ENCODE measurements around the gene TUBA1B. TPM values are rescaled to one million over a fixed set of nuclear protein-coding genes. Genes with fewer than 3 reads are reported as not detected.
"Not testable (repeated sequence)": the region's sequence is repeated elsewhere in the genome, so short reads cannot be mapped to it uniquely, and the experiment has no call there.

The TUBA1B gene
- total and polyA plus RNA-seq, 4 donors, result 403 to 813 (median 645) TPM

DNA sequence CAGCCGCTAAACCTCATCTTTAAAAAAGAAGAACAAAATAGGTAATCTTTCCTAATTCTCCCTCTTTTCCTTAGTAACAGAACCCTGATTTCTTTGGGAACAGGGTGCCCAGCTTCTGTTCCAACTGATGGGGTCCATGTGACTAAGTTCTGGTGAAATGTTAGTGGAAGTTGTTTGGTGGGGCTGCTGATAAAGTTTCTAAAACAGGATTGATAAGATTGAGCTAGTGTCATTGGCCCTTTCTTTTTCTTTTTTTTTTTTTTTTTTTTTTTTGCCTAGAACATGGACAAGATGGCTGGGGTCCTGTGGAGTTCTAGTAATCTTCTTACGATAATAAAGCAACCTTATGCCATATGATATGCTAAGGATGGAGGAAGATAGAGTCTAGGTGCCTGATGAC lies 16.2 kb upstream of the TUBA1B start:
- 91 to 98% methylated on average over 2 of the region's 2 CpGs for WGBS, 2 donors
- no peak for ATAC-seq (ENCODE audit: low FRiP score)
- intact Hi-C loops (cut with DNase I), result no loop called here

GRCh38 chr12:49146406-49146805 lies 15.2 kb upstream of the TUBA1B start:
- intact Hi-C loops (cut with DNase I), result no loop called here

More for the DNA sequence above, 16.2 kb upstream of the TUBA1B start:
- no peak overlapping the region for H3K27ac ChIP-seq (ENCODE audit: low read depth in 1 of 2, low read length in 2 of 2)
- no peaks in the 10 kb centered on the region for H3K36me3 ChIP-seq (ENCODE audit: control insufficient read depth in 1 of 2, insufficient read depth in 2 of 2, low read length in 1 of 2)
- no peaks in the 10 kb centered on the region for H3K4me1 ChIP-seq (ENCODE audit: control insufficient read depth in 1 of 2, insufficient read depth in 2 of 2, low read length in 2 of 2)
- H3K4me3 ChIP-seq (ENCODE audit: low read length in 2 of 2), result no peak overlapping the region
- H3K9me3 ChIP-seq (ENCODE audit: control insufficient read depth, low read length), result no peaks in the 10 kb centered on the region
- H3K27me3 ChIP-seq (ENCODE audit: control insufficient read depth in 1 of 2, insufficient read depth in 2 of 2, low read length in 1 of 2), result no peaks in the 10 kb centered on the region
- DNase-seq, result no peak

DNA sequence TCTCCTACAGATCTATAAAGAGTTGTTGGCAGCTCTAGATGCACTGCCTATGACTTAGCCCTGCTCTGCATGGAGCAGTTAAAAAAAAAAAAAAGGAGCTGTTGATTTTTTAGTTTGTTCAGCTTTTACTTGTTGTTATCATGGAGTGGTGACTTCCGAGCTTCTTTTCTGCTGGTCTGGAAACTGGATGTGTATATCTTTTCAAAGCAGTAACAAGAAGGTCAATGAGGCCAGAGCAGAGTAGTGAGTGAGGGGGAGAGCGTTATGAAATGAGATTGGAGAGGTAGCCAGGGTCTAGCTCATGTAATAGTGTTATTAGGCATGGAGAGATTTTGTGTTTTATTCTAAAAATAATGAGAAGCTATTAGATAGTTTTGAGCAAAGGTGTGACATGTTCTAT lies 13.2 kb upstream of the TUBA1B start:
- 78 to 88% methylated on average over 2 of the region's 2 CpGs for WGBS, 2 donors
- intact Hi-C loops (cut with DNase I), result loop anchor here in 1 of 2 donors (5.0 kb wide), 1 partner anchor 33 kb away; no protein-coding TSS in a partner anchor
- ATAC-seq (ENCODE audit: low FRiP score), result no peak
- Histone ChIP-seq H3K4me1 (ENCODE audit: control insufficient read depth in 1 of 2, insufficient read depth in 2 of 2, low read length in 2 of 2) (no peaks in the 10 kb centered on the region), H3K4me3 (ENCODE audit: low read length in 2 of 2) (no peak overlapping the region), H3K27ac (ENCODE audit: low read depth in 1 of 2, low read length in 2 of 2) (no peak overlapping the region), H3K27me3 (ENCODE audit: control insufficient read depth in 1 of 2, insufficient read depth in 2 of 2, low read length in 1 of 2) (no peaks in the 10 kb centered on the region), H3K9me3 (ENCODE audit: control insufficient read depth, low read length) (no peaks in the 10 kb centered on the region), H3K36me3 (ENCODE audit: control insufficient read depth in 1 of 2, insufficient read depth in 2 of 2, low read length in 1 of 2) (no peaks in the 10 kb centered on the region)
- DNase-seq, result no peak

More at GRCh38 chr12:49146406-49146805, 15.2 kb upstream of the TUBA1B start:
- no peaks in the 10 kb centered on the region for H3K9me3 ChIP-seq (ENCODE audit: control insufficient read depth, low read length)
- H3K4me1 ChIP-seq (ENCODE audit: control insufficient read depth in 1 of 2, insufficient read depth in 2 of 2, low read length in 2 of 2), result no peaks in the 10 kb centered on the region
- no peaks in the 10 kb centered on the region for H3K27me3 ChIP-seq (ENCODE audit: control insufficient read depth in 1 of 2, insufficient read depth in 2 of 2, low read length in 1 of 2)
- no peaks in the 10 kb centered on the region for H3K36me3 ChIP-seq (ENCODE audit: control insufficient read depth in 1 of 2, insufficient read depth in 2 of 2, low read length in 1 of 2)
- ATAC-seq (ENCODE audit: low FRiP score), result no peak
- no peak overlapping the region for H3K27ac ChIP-seq (ENCODE audit: low read depth in 1 of 2, low read length in 2 of 2)
- H3K4me3 ChIP-seq (ENCODE audit: low read length in 2 of 2), result no peak overlapping the region
- WGBS, 2 donors, result 98 to 100% methylated on average over 1 of the region's 1 CpG
- no peak for DNase-seq

- ATAC-seq (ENCODE audit: low FRiP score) (no peak), DNase-seq (no peak)
- Histone ChIP-seq H3K36me3 (ENCODE audit: control insufficient read depth in 1 of 2, insufficient read depth in 2 of 2, low read length in 1 of 2) (no peaks in the 10 kb centered on the region), H3K4me3 (ENCODE audit: low read length in 2 of 2) (no peak overlapping the region), H3K27me3 (ENCODE audit: control insufficient read depth in 1 of 2, insufficient read depth in 2 of 2, low read length in 1 of 2) (no peaks in the 10 kb centered on the region), H3K4me1 (ENCODE audit: control insufficient read depth in 1 of 2, insufficient read depth in 2 of 2, low read length in 2 of 2) (no peaks in the 10 kb centered on the region), H3K27ac (ENCODE audit: low read depth in 1 of 2, low read length in 2 of 2) (no peak overlapping the region), H3K9me3 (ENCODE audit: control insufficient read depth, low read length) (no peaks in the 10 kb centered on the region)
- 92 to 97% methylated on average over 2 of the region's 2 CpGs for WGBS, 2 donors
- intact Hi-C loops (cut with DNase I), result loop anchor here in 1 of 2 donors (10.0 kb wide), 1 partner anchor 126 kb away; the partner anchor contains the start of gene TUBA1C
Observed at GRCh38 chr12:49138999-49139398, 7.8 kb upstream of the TUBA1B start.

- Histone ChIP-seq H3K9me3 (ENCODE audit: control insufficient read depth, low read length) (no peaks in the 10 kb centered on the region), H3K27ac (ENCODE audit: low read depth in 1 of 2, low read length in 2 of 2) (no peak overlapping the region), H3K4me1 (ENCODE audit: control insufficient read depth in 1 of 2, insufficient read depth in 2 of 2, low read length in 2 of 2) (no peaks in the 10 kb centered on the region), H3K27me3 (ENCODE audit: control insufficient read depth in 1 of 2, insufficient read depth in 2 of 2, low read length in 1 of 2) (no peaks in the 10 kb centered on the region), H3K4me3 (ENCODE audit: low read length in 2 of 2) (no peak overlapping the region), H3K36me3 (ENCODE audit: control insufficient read depth in 1 of 2, insufficient read depth in 2 of 2, low read length in 1 of 2) (no peaks in the 10 kb centered on the region)
- DNase-seq, result no peak
- ATAC-seq (ENCODE audit: low FRiP score), result no peak
- intact Hi-C loops (cut with DNase I), result loop anchor here in 1 of 2 donors (10.0 kb wide), 1 partner anchor 126 kb away; the partner anchor contains the start of gene TUBA1C
- 76 to 83% methylated on average over 2 of the region's 2 CpGs for WGBS, 2 donors
Observed at GRCh38 chr12:49138587-49138986, 7.4 kb upstream of the TUBA1B start.

DNA sequence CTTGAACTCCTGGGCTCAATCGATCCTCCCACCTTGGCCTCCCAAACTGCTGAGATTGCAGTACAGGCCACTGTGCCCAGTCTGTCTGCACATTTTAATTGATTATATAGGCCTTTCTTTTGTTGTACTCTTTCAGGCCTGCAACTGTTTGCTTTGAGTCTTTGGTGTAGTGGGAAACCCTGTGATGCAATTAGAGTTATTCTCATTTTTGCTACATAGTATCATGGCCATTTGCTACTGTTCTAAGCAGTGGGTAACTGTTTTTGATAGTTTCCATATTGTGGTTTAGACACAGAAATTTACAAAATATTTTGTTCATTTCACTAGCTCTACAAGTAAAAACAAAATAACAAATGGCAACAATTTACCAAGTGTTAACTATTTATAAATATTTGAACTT lies 6.3 kb upstream of the TUBA1B start:
- Histone ChIP-seq H3K27me3 (ENCODE audit: control insufficient read depth in 1 of 2, insufficient read depth in 2 of 2, low read length in 1 of 2) (no peaks in the 10 kb centered on the region), H3K9me3 (ENCODE audit: control insufficient read depth, low read length) (no peaks in the 10 kb centered on the region), H3K27ac (ENCODE audit: low read depth in 1 of 2, low read length in 2 of 2) (no peak overlapping the region), H3K4me1 (ENCODE audit: control insufficient read depth in 1 of 2, insufficient read depth in 2 of 2, low read length in 2 of 2) (no peaks in the 10 kb centered on the region), H3K4me3 (ENCODE audit: low read length in 2 of 2) (no peak overlapping the region), H3K36me3 (ENCODE audit: control insufficient read depth in 1 of 2, insufficient read depth in 2 of 2, low read length in 1 of 2) (no peaks in the 10 kb centered on the region)
- DNase-seq (no peak), ATAC-seq (ENCODE audit: low FRiP score) (no peak)
- intact Hi-C loops (cut with DNase I), result loop anchor here in 1 of 2 donors (10.0 kb wide), 1 partner anchor 127 kb away; the partner anchor contains the start of gene TUBA1C
- 97 to 100% methylated on average over 1 of the region's 1 CpG for WGBS, 2 donors

DNA sequence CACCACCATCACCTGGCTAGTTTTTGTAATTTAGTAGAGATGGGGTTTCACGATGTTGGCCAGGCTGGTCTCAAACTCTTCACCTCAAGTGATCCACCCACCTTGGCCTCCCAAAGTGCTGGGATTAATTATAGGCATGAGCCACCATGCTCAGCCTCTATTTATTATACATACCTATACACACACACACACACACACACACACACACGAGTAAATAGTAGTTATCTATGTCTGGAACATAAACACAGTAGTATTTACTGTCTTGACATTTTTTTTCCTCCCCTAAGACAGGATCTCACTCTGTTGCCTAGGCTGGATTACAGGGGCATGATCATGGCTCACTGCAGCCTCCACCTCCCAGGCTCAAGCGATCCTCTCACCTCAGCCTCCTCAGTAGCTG lies 5.8 kb upstream of the TUBA1B start:
- ATAC-seq (ENCODE audit: low FRiP score); H3K4me3 ChIP-seq (ENCODE audit: low read length in 2 of 2); H3K4me1 ChIP-seq (ENCODE audit: control insufficient read depth in 1 of 2, insufficient read depth in 2 of 2, low read length in 2 of 2); H3K27me3 ChIP-seq (ENCODE audit: control insufficient read depth in 1 of 2, insufficient read depth in 2 of 2, low read length in 1 of 2); DNase-seq; H3K9me3 ChIP-seq (ENCODE audit: control insufficient read depth, low read length); H3K36me3 ChIP-seq (ENCODE audit: control insufficient read depth in 1 of 2, insufficient read depth in 2 of 2, low read length in 1 of 2); H3K27ac ChIP-seq (ENCODE audit: low read depth in 1 of 2, low read length in 2 of 2): not testable (repeated sequence)
- 86 to 92% methylated on average over 3 of the region's 3 CpGs for WGBS, 2 donors
- intact Hi-C loops (cut with DNase I), result loop anchor here in 1 of 2 donors (10.0 kb wide), 1 partner anchor 128 kb away; the partner anchor contains the start of gene TUBA1C

DNA sequence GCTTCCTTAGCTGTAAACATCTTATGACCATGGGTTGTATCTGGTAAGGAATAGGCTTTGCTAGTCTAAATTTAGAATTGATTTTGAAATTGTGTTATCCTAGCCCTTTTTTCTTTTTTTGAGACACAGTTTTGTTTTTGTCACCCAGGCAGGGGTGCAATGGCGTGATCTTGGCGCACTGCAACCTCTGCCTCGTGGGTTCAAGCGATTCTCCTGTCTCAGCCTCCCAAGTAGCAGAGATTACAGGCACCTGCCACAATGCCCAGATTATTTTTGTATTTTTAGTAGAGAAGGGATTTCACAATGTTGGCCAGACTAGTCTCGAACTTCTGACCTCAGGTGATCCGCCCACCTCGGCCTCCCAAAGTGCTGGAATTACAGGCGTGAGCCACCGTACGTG lies 2.4 kb upstream of the TUBA1B start:
- H3K27me3 ChIP-seq (ENCODE audit: control insufficient read depth in 1 of 2, insufficient read depth in 2 of 2, low read length in 1 of 2), result no peaks in the 10 kb centered on the region
- peak overlapping the region in 1 of 2 donors; percentile 20 for H3K4me3 ChIP-seq (ENCODE audit: low read length in 2 of 2)
- H3K4me1 ChIP-seq (ENCODE audit: control insufficient read depth in 1 of 2, insufficient read depth in 2 of 2, low read length in 2 of 2), result no peaks in the 10 kb centered on the region
- intact Hi-C loops (cut with DNase I), result loop anchor here (5.0 to 10.0 kb wide), 3 partner anchors 54 to 131 kb away; partner anchors contain the start of genes TUBA1A (in 2 of the 2), KMT2D (in 1 of the 2) and TUBA1C (in 1 of the 2)
- no peak overlapping the region for H3K27ac ChIP-seq (ENCODE audit: low read depth in 1 of 2, low read length in 2 of 2)
- no peaks in the 10 kb centered on the region for H3K9me3 ChIP-seq (ENCODE audit: control insufficient read depth, low read length)
- 70 to 75% methylated on average over 10 of the region's 10 CpGs for WGBS, 2 donors
- DNase-seq (no peak), ATAC-seq (ENCODE audit: low FRiP score) (no peak)
- H3K36me3 ChIP-seq (ENCODE audit: control insufficient read depth in 1 of 2, insufficient read depth in 2 of 2, low read length in 1 of 2), result peaks cover 0 to 4% of the 10 kb centered on the region in 2 donors

GRCh38 chr12:49133014-49133413 lies 1.8 kb upstream of the TUBA1B start:
- intact Hi-C loops (cut with DNase I), result loop anchor here (5.0 to 10.0 kb wide), 3 partner anchors 54 to 132 kb away; partner anchors contain the start of genes TUBA1A (in 2 of the 2), KMT2D (in 1 of the 2) and TUBA1C (in 1 of the 2)
- WGBS, 2 donors, result 6 to 12% methylated on average over 5 of the region's 5 CpGs
- no peaks in the 10 kb centered on the region for H3K27me3 ChIP-seq (ENCODE audit: control insufficient read depth in 1 of 2, insufficient read depth in 2 of 2, low read length in 1 of 2)
- no peak for ATAC-seq (ENCODE audit: low FRiP score)
- H3K36me3 ChIP-seq (ENCODE audit: control insufficient read depth in 1 of 2, insufficient read depth in 2 of 2, low read length in 1 of 2), result peaks cover 0 to 4% of the 10 kb centered on the region in 2 donors
- H3K9me3 ChIP-seq (ENCODE audit: control insufficient read depth, low read length), result no peaks in the 10 kb centered on the region
- H3K27ac ChIP-seq (ENCODE audit: low read depth in 1 of 2, low read length in 2 of 2), result peak overlapping the region in 1 of 2 donors; percentile 26
- H3K4me3 ChIP-seq (ENCODE audit: low read length in 2 of 2), result peak overlapping the region in 1 of 2 donors; percentile 36
- DNase-seq, result no peak
- H3K4me1 ChIP-seq (ENCODE audit: control insufficient read depth in 1 of 2, insufficient read depth in 2 of 2, low read length in 2 of 2), result no peaks in the 10 kb centered on the region

All from aorta (tissue), 5 donors.